Mesendoderm (in vitro differentiated cells): ENCODE results near the gene TTF1. TPM values are rescaled to one million over a fixed set of nuclear protein-coding genes. Genes with fewer than 3 reads are reported as not detected.
A peak's percentile ranks its signal among the peaks of the same experiment; 100 is the strongest.

Experiments
- DNase-seq: peaks from one replicate; pipeline ENCODE4 v3.0.0; 2013
- H2AK5ac ChIP-seq: 2 replicates; pipeline ENCODE4 v1.6.1; 2013; ENCODE audit warnings: low read length, inconsistent platforms
- H2BK120ac ChIP-seq: 2 replicates; pipeline ENCODE4 v1.6.1; 2013; ENCODE audit warnings: low read depth, mild to moderate bottlenecking, low read length, moderate library complexity, mixed read lengths
- H2BK15ac ChIP-seq: replicated peaks from 2 replicates; pipeline ENCODE4 v1.6.1; 2013; ENCODE audit warnings: low read depth, mild to moderate bottlenecking, moderate library complexity
- H2BK5ac ChIP-seq: 2 replicates; pipeline ENCODE4 v1.6.1; 2013; ENCODE audit warnings: low read length, inconsistent platforms
- H3K18ac ChIP-seq: 2 replicates; pipeline ENCODE4 v1.6.1; 2013; ENCODE audit warnings: mild to moderate bottlenecking, low read length, mixed read lengths
- H3K23ac ChIP-seq: one replicate; pipeline ENCODE4 v1.6.1; 2013; ENCODE audit warnings: low read length
- H3K27ac ChIP-seq: 2 replicates; pipeline ENCODE4 v1.5.1; 2013; ENCODE audit warnings: low read depth, mild to moderate bottlenecking, inconsistent platforms, low read length, moderate library complexity
- H3K27me3 ChIP-seq: 2 replicates; pipeline ENCODE4 v1.6.1; 2013; ENCODE audit warnings: low read length, control low read depth, mild to moderate bottlenecking, inconsistent platforms; ENCODE audit not compliant: insufficient read depth, poor library complexity
- H3K36me3 ChIP-seq: 2 replicates; pipeline ENCODE4 v1.6.1; 2013; ENCODE audit warnings: low read length, inconsistent platforms; ENCODE audit not compliant: control insufficient read depth, insufficient read depth
- H3K4ac ChIP-seq: one replicate; pipeline ENCODE4 v1.6.1; 2013; ENCODE audit warnings: low read depth, mild to moderate bottlenecking, low read length, moderate library complexity
- H3K4me1 ChIP-seq: 2 replicates; pipeline ENCODE4 v1.6.1; 2013; ENCODE audit warnings: low read depth, low read length, inconsistent platforms; ENCODE audit not compliant: control insufficient read depth
- H3K4me2 ChIP-seq: 2 replicates; pipeline ENCODE4 v1.6.1; 2013; ENCODE audit warnings: low read length
- H3K4me3 ChIP-seq: 2 replicates; pipeline ENCODE4 v1.5.1; 2013; ENCODE audit warnings: mild to moderate bottlenecking, low read length
- H3K56ac ChIP-seq: one replicate; pipeline ENCODE4 v1.6.1; 2013; ENCODE audit warnings: low read length
- H3K79me1 ChIP-seq: 2 replicates; pipeline ENCODE4 v1.6.1; 2013; ENCODE audit warnings: low read length, inconsistent platforms
- H3K79me2 ChIP-seq: 2 replicates; pipeline ENCODE4 v1.6.1; 2013; ENCODE audit warnings: mild to moderate bottlenecking, low read length; ENCODE audit not compliant: control insufficient read depth, insufficient read depth
- H3K9ac ChIP-seq: 2 replicates; pipeline ENCODE4 v1.6.1; 2013; ENCODE audit warnings: low read length, inconsistent platforms
- H4K5ac ChIP-seq: one replicate; pipeline ENCODE4 v1.6.1; 2013; ENCODE audit warnings: low read length
- H4K8ac ChIP-seq: one replicate; pipeline ENCODE4 v1.6.1; 2013; ENCODE audit warnings: low read depth, mild to moderate bottlenecking, control low read depth, low read length, moderate library complexity
- WGBS: extraction: QIAGEN DNeasy Blood & Tissue Kit; methylation state at CpG from one replicate; pipeline ENCODE4 v1.1.7; 2013; ENCODE audit warnings: low lambda C conversion rate, missing lambda C conversion rate; ENCODE audit not compliant: insufficient coverage; ENCODE audit errors: extremely low coverage; 5-methylcytosine and 5-hydroxymethylcytosine counted together
- polyA plus RNA-seq, 2 experiments: library from polyadenylated mRNA; stranded (reverse); fragments of 200-250 nt; gene quantifications; one replicate each; pipeline ENCODE4 v1.2.3, GENCODE V29; 2013

The TTF1 gene
- polyA plus RNA-seq (2013, experiment 1 of 2), result 30.9 TPM
- polyA plus RNA-seq (2013, experiment 2 of 2), result 31.3 TPM

GRCh38 chr9:132406554-132407122, at the start of gene TTF1:
Gene TTF1 (minus strand): TSS chr9:132406840. CDS start chr9:132402821, 4,019 bp downstream.
- Histone ChIP-seq H4K5ac (no peak within 1 kb of the TSS), H2BK5ac (peak within 1 kb of the TSS; percentile 54), H2AK5ac (no peak within 1 kb of the TSS), H3K9ac (peak within 1 kb of the TSS; percentile 85), H4K8ac (no peak within 1 kb of the TSS), H2BK120ac (no peak within 1 kb of the TSS), H3K4me2 (peak within 1 kb of the TSS; percentile 98), H3K23ac (no peak within 1 kb of the TSS), H3K4me1 (peaks cover 12% of the 10 kb centered on the region), H3K79me2 (peaks cover 15% of the 10 kb centered on the region), H3K4me3 (peak within 1 kb of the TSS; percentile 93), H3K4ac (no peak within 1 kb of the TSS), H3K27me3 (no peaks in the 10 kb centered on the region), H3K27ac (no peak within 1 kb of the TSS), H3K56ac (peak within 1 kb of the TSS; percentile 84), H3K36me3 (peaks cover 2% of the 10 kb centered on the region), H2BK15ac (no peak within 1 kb of the TSS), H3K79me1 (peaks cover 12% of the 10 kb centered on the region), H3K18ac (peak within 1 kb of the TSS; percentile 64)
- peak; percentile 96 for DNase-seq
- no CpG with 5 or more reads among the region's 33 CpGs for WGBS

GRCh38 chr9:132456241-132456640, 49.6 kb upstream of the TTF1 start:
- Histone ChIP-seq H3K23ac (no peak overlapping the region), H2BK15ac (no peak overlapping the region), H3K9ac (no peak overlapping the region), H3K79me1 (no peaks in the 10 kb centered on the region), H3K4me3 (no peak overlapping the region), H4K8ac (no peak overlapping the region), H3K27ac (no peak overlapping the region), H4K5ac (no peak overlapping the region), H2AK5ac (no peak overlapping the region), H3K27me3 (no peaks in the 10 kb centered on the region), H3K18ac (no peak overlapping the region), H3K4ac (no peak overlapping the region), H2BK5ac (no peak overlapping the region), H3K79me2 (no peaks in the 10 kb centered on the region), H3K4me2 (no peak overlapping the region), H3K56ac (no peak overlapping the region), H3K36me3 (no peaks in the 10 kb centered on the region), H2BK120ac (no peak overlapping the region), H3K4me1 (no peaks in the 10 kb centered on the region)
- DNase-seq, result no peak
- WGBS, result no CpG with 5 or more reads among the region's 8 CpGs

- H3K4ac ChIP-seq, result no peak overlapping the region
- no peaks in the 10 kb centered on the region for H3K79me1 ChIP-seq
- no peak overlapping the region for H3K4me3 ChIP-seq
- no peaks in the 10 kb centered on the region for H3K27me3 ChIP-seq
- no peak overlapping the region for H2BK5ac ChIP-seq
- H2BK120ac ChIP-seq, result no peak overlapping the region
- H2AK5ac ChIP-seq, result no peak overlapping the region
- no peak overlapping the region for H3K9ac ChIP-seq
- H3K56ac ChIP-seq, result no peak overlapping the region
- H4K5ac ChIP-seq, result no peak overlapping the region
- WGBS, result no CpG with 5 or more reads among the region's 10 CpGs
- no peak for DNase-seq
- H3K18ac ChIP-seq, result no peak overlapping the region
- no peak overlapping the region for H2BK15ac ChIP-seq
- no peak overlapping the region for H3K4me2 ChIP-seq
- no peaks in the 10 kb centered on the region for H3K79me2 ChIP-seq
- no peaks in the 10 kb centered on the region for H3K4me1 ChIP-seq
- H3K23ac ChIP-seq, result no peak overlapping the region
- H3K27ac ChIP-seq, result no peak overlapping the region
- no peak overlapping the region for H4K8ac ChIP-seq
- no peaks in the 10 kb centered on the region for H3K36me3 ChIP-seq
These were observed 44.6 kb upstream of the TTF1 start for GRCh38 chr9:132451276-132451675.

DNA sequence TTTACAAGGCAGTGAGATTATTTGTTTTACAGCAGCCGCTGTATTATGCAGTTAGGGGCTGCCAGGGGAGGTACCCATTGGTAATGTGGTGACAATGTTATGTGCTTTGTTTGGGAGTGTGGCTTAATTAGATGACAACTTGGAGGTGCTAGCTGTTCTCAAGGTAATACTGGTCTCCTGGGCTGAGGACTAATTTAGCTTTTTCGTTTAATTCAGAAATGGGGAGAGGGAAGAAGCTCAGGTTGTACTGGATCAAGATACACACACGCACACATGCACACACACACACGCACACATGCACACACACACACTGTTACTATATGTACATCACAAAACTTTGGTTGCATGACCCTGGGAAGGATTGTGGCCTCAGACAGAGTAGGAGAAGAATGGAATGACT, 41.3 kb upstream of the TTF1 start:
- H3K27me3 ChIP-seq, result no peaks in the 10 kb centered on the region
- H2AK5ac ChIP-seq, result no peak overlapping the region
- no peak overlapping the region for H3K4ac ChIP-seq
- H3K56ac ChIP-seq, result no peak overlapping the region
- H3K36me3 ChIP-seq, result no peaks in the 10 kb centered on the region
- H3K79me1 ChIP-seq, result no peaks in the 10 kb centered on the region
- no peak for DNase-seq
- H2BK120ac ChIP-seq, result no peak overlapping the region
- H4K5ac ChIP-seq, result no peak overlapping the region
- H2BK5ac ChIP-seq, result no peak overlapping the region
- no peaks in the 10 kb centered on the region for H3K4me1 ChIP-seq
- no CpG with 5 or more reads among the region's 4 CpGs for WGBS
- H3K23ac ChIP-seq, result no peak overlapping the region
- H3K18ac ChIP-seq, result no peak overlapping the region
- H2BK15ac ChIP-seq, result no peak overlapping the region
- H3K4me2 ChIP-seq, result no peak overlapping the region
- no peak overlapping the region for H3K9ac ChIP-seq
- no peaks in the 10 kb centered on the region for H3K79me2 ChIP-seq
- no peak overlapping the region for H4K8ac ChIP-seq
- H3K27ac ChIP-seq, result no peak overlapping the region
- no peak overlapping the region for H3K4me3 ChIP-seq

DNA sequence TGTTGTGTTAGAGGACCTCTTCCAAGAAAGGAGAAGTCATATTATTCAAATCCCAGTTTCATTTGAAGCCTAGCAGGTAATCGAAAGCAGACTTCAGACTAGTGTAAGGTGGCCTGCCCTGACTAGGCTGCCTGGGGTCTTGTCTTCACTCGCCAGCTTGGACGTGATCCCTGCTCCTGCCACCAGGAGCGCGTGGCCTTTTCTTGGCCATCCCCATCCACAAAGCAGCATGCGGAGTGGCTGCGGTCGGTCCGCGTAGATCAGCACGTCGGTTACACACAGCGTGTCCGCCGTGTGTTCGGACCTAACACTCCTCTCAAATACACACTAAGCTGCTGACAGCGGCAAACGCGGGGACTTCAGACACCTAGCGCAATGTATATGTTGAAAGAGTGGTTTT, 40.7 kb upstream of the TTF1 start:
- Histone ChIP-seq H3K79me1 (no peaks in the 10 kb centered on the region), H2AK5ac (no peak overlapping the region), H3K4ac (no peak overlapping the region), H2BK5ac (no peak overlapping the region), H3K4me3 (no peak overlapping the region), H3K27me3 (no peaks in the 10 kb centered on the region), H3K9ac (no peak overlapping the region), H3K36me3 (no peaks in the 10 kb centered on the region), H3K4me2 (no peak overlapping the region), H3K23ac (no peak overlapping the region), H3K27ac (no peak overlapping the region), H2BK120ac (no peak overlapping the region), H4K8ac (no peak overlapping the region), H3K4me1 (no peaks in the 10 kb centered on the region), H2BK15ac (no peak overlapping the region), H3K79me2 (no peaks in the 10 kb centered on the region), H4K5ac (no peak overlapping the region), H3K56ac (no peak overlapping the region), H3K18ac (no peak overlapping the region)
- WGBS, result no CpG with 5 or more reads among the region's 20 CpGs
- peak; percentile 71 for DNase-seq

GRCh38 chr9:132446887-132447286, 40.2 kb upstream of the TTF1 start:
- Histone ChIP-seq H3K4ac (no peak overlapping the region), H3K27ac (no peak overlapping the region), H3K56ac (no peak overlapping the region), H3K9ac (no peak overlapping the region), H2AK5ac (no peak overlapping the region), H4K5ac (no peak overlapping the region), H3K4me1 (no peaks in the 10 kb centered on the region), H3K27me3 (no peaks in the 10 kb centered on the region), H3K23ac (no peak overlapping the region), H3K36me3 (no peaks in the 10 kb centered on the region), H2BK120ac (no peak overlapping the region), H2BK15ac (no peak overlapping the region), H3K79me2 (no peaks in the 10 kb centered on the region), H3K4me3 (no peak overlapping the region), H3K4me2 (no peak overlapping the region), H2BK5ac (no peak overlapping the region), H3K79me1 (no peaks in the 10 kb centered on the region), H4K8ac (no peak overlapping the region), H3K18ac (no peak overlapping the region)
- WGBS, result no CpG with 5 or more reads among the region's 3 CpGs
- DNase-seq, result no peak
